CD4-positive, alpha-beta T cell (primary cell): ENCODE data around the gene AFAP1. TPM values are rescaled to one million over a fixed set of nuclear protein-coding genes. Genes with fewer than 3 reads are reported as not detected.

ENCODE experiments used
- ATAC-seq: fragments of 200-7000 bp; cut with Tn5 transposase; one replicate; pipeline ENCODE4 v1.10.0; 2022; ENCODE audit warnings: mild to moderate bottlenecking; ENCODE audit not compliant: poor library complexity
- CTCF ChIA-PET: fragments of 350-600 bp; sonication (Branson Sonifier 250); formaldehyde crosslinking; loops from one replicate; lab custom pipeline; 2021; ENCODE audit warnings: antibody characterized with exemption, inconsistent platforms; lab: Charles Lee
- POLR2A ChIA-PET: fragments of 350-600 bp; sonication (Branson Sonifier 250); formaldehyde crosslinking; loops from one replicate; lab custom pipeline; 2021; ENCODE audit warnings: antibody characterized with exemption, inconsistent platforms; lab: Charles Lee
- DNase-seq, 14 experiments: peaks; one replicate each; pipeline ENCODE4 v3.0.0-alpha.2; 2013 to 2020; ENCODE audit warnings: mixed read lengths in 2 of 14
- H3K27ac ChIP-seq, 2 donors: one replicate each; pipeline versions ENCODE4 v1.5.1 to v1.7.0; 2013; ENCODE audit warnings: low read length in 2 of 2, low read depth in 1 of 2, mild to moderate bottlenecking in 1 of 2
- H3K27me3 ChIP-seq, 2 experiments: 1 replicate in 1 of 2; 2 replicates in 1 of 2; pipeline versions ENCODE4 v1.6.1 to v1.7.0; 2013; ENCODE audit warnings: low read length in 2 of 2, control low read depth in 1 of 2, mild to moderate bottlenecking in 1 of 2, moderate library complexity in 1 of 2; ENCODE audit not compliant: insufficient read depth in 2 of 2, control insufficient read depth in 1 of 2
- H3K36me3 ChIP-seq: one replicate; pipeline ENCODE4 v1.6.1; 2013; ENCODE audit warnings: low read length, control low read depth; ENCODE audit not compliant: insufficient read depth
- H3K4me1 ChIP-seq: one replicate; pipeline ENCODE4 v1.6.1; 2013; ENCODE audit warnings: low read length, control low read depth; ENCODE audit not compliant: insufficient read depth
- H3K4me3 ChIP-seq: one replicate; pipeline ENCODE4 v1.5.1; 2013; ENCODE audit warnings: mild to moderate bottlenecking, low read length, moderate library complexity
- H3K9me3 ChIP-seq, 2 experiments: 1 replicate in 1 of 2; 2 replicates in 1 of 2; pipeline versions ENCODE4 v1.6.1 to v1.7.0; 2013; ENCODE audit warnings: low read length in 2 of 2, mild to moderate bottlenecking in 2 of 2, control low read depth in 1 of 2, moderate library complexity in 1 of 2; ENCODE audit not compliant: control insufficient read depth in 1 of 2, insufficient read depth in 1 of 2
- H3K27ac Mint-ChIP-seq: one replicate; pipeline ENCODE4 v1.8.0; 2020; ENCODE audit warnings: mixed read lengths
- H3K27me3 Mint-ChIP-seq: one replicate; pipeline ENCODE4 v1.8.0; 2021; ENCODE audit warnings: mixed read lengths
- H3K36me3 Mint-ChIP-seq: one replicate; pipeline ENCODE4 v1.8.0; 2021; ENCODE audit warnings: low read depth, mixed read lengths
- H3K4me1 Mint-ChIP-seq: one replicate; pipeline ENCODE4 v1.8.0; 2021; ENCODE audit warnings: low read depth, mixed read lengths
- H3K4me3 Mint-ChIP-seq: one replicate; pipeline ENCODE4 v1.8.0; 2020; ENCODE audit warnings: mild to moderate bottlenecking, mixed read lengths
- H3K9me3 Mint-ChIP-seq: one replicate; pipeline ENCODE4 v1.8.0; 2020; ENCODE audit warnings: mixed read lengths
- intact Hi-C, 2 experiments: fragments of 100-400 bp; cut with DNase I in 1 of 2; cut with micrococcal nuclease in 1 of 2; formaldehyde crosslinking; loops; one replicate each; pipeline versions ENCODE4 v1.15.1 to v1.9.0; 2023 to 2025; cut with DNase I, micrococcal nuclease
- total RNA-seq, 174 experiments: library from RNA in 2 of 174; stranded (reverse) in 2 of 174; gene quantifications; one replicate each; pipeline ENCODE4 v1.2.3 and lab custom pipeline; 2021 to 2026
- TF ChIP-seq, protein P1 (sequence below): fragments of 200-600 bp; IDR thresholded peaks from one replicate; pipeline ENCODE4 v1.8.0; 2022; ENCODE audit warnings: antibody characterized with exemption, mild to moderate bottlenecking

Gene AFAP1
- total RNA-seq, 2 experiments from 2014 or later: 9.8 to 10.9 TPM

DNA sequence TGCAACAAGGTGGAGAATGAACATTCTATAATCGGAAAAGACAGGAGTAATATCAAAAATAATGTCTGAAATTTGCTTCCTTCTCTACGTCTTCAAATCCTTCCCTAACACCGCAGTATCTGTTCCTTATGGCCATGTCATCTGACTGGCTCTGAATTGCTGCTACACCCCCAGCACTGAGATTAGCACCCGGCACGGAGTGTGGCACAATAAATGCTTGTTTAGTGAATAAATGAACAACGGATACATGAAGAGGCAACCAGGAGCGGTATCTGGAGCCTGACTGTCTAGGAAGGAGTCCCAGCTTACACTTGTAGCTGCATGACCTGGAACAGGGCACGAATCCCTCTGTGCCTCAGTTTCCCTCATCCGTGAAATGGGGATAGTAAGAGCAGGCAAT lies 164.3 kb downstream of the AFAP1 start:
- Mint-ChIP-seq H3K4me1 (peaks cover 18% of the 10 kb centered on the region), H3K4me3 (no peak overlapping the region), H3K27ac (no peak overlapping the region), H3K9me3 (no peaks in the 10 kb centered on the region), H3K36me3 (peaks cover 62% of the 10 kb centered on the region), H3K27me3 (no peaks in the 10 kb centered on the region)
- ChIA-PET CTCF (interaction anchor here (1.2 kb wide), 1 partner anchor 27 kb away, joined by 3 read pairs; no protein-coding TSS in a partner anchor), POLR2A (no interaction called here)
- Histone ChIP-seq H3K4me3 (no peak overlapping the region), H3K27me3 (no peaks in the 10 kb centered on the region), H3K27ac (no peak overlapping the region), H3K9me3 (no peaks in the 10 kb centered on the region), H3K4me1 (peaks cover 14% of the 10 kb centered on the region), H3K36me3 (peaks cover 35% of the 10 kb centered on the region)
- no peak for DNase-seq
- ATAC-seq: no peak
- TF ChIP-seq, protein P1, sequence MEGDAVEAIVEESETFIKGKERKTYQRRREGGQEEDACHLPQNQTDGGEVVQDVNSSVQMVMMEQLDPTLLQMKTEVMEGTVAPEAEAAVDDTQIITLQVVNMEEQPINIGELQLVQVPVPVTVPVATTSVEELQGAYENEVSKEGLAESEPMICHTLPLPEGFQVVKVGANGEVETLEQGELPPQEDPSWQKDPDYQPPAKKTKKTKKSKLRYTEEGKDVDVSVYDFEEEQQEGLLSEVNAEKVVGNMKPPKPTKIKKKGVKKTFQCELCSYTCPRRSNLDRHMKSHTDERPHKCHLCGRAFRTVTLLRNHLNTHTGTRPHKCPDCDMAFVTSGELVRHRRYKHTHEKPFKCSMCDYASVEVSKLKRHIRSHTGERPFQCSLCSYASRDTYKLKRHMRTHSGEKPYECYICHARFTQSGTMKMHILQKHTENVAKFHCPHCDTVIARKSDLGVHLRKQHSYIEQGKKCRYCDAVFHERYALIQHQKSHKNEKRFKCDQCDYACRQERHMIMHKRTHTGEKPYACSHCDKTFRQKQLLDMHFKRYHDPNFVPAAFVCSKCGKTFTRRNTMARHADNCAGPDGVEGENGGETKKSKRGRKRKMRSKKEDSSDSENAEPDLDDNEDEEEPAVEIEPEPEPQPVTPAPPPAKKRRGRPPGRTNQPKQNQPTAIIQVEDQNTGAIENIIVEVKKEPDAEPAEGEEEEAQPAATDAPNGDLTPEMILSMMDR: no peak
- intact Hi-C loops: no loop called here

DNA sequence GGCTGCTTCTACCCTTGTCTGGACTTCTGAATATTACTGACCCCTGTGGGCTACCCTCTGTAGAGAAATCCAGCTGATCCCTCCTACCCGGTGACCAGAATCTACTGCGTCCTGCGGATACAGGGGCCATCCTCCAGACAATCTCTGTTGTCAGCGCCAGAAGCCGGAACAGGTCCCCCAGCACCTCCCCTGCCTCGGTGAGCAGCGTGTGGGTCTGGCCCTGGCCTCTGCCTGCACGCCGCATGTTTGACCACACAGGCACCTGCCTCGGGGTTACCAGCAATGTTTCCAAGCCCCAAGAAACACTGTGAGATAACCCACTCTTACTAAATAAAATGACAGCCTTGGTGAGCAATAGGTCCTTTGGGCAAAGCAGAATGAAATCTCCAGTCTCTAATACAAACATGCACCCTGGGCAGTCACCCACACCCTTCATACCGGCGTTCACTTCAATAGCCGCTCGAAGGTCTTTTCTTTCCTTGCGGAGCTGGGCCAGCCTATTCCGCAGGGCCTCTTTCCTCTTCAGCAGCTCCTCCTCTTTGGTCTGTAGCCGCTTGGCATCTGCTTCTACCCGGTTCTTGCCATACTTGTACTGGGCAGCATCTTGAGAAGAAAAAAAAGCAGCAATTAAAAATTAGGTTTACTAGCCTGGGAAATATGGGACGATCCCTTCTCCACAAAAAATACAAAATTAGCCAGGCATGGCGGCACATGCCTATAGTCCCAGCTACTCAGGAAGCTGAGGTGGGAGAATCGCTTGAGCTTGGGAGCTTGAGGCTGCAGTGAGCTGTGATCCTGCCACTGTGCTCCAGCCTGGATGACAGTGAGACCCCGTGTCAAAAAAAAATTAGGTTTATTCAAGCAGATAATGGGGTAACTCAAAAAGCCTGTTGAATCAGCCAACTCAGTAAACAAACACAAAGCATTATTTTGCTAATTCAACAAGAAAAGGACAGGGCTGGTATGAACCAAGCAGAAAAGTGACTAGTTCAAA lies 165.1 kb downstream of the AFAP1 start:
- no peaks in the 10 kb centered on the region for H3K9me3 Mint-ChIP-seq
- H3K36me3 Mint-ChIP-seq: peaks cover 67% of the 10 kb centered on the region
- H3K4me1 ChIP-seq: peaks cover 14% of the 10 kb centered on the region
- no peak overlapping the region for H3K27ac ChIP-seq
- ChIA-PET POLR2A (no interaction called here), CTCF (interaction anchor here (1.2 to 1.4 kb wide), 2 partner anchors 28 to 30 kb away, joined by 3 read pairs; no protein-coding TSS in a partner anchor)
- DNase-seq (no peak), ATAC-seq (no peak)
- no peak overlapping the region for H3K4me3 Mint-ChIP-seq
- TF ChIP-seq, protein P1: no peak
- no peaks in the 10 kb centered on the region for H3K9me3 ChIP-seq
- peaks cover 35% of the 10 kb centered on the region for H3K36me3 ChIP-seq
- intact Hi-C loops: no loop called here
- H3K4me1 Mint-ChIP-seq: peaks cover 26% of the 10 kb centered on the region
- H3K27me3 ChIP-seq: no peaks in the 10 kb centered on the region
- H3K27ac Mint-ChIP-seq: no peak overlapping the region
- H3K4me3 ChIP-seq: no peak overlapping the region
- no peaks in the 10 kb centered on the region for H3K27me3 Mint-ChIP-seq

DNA sequence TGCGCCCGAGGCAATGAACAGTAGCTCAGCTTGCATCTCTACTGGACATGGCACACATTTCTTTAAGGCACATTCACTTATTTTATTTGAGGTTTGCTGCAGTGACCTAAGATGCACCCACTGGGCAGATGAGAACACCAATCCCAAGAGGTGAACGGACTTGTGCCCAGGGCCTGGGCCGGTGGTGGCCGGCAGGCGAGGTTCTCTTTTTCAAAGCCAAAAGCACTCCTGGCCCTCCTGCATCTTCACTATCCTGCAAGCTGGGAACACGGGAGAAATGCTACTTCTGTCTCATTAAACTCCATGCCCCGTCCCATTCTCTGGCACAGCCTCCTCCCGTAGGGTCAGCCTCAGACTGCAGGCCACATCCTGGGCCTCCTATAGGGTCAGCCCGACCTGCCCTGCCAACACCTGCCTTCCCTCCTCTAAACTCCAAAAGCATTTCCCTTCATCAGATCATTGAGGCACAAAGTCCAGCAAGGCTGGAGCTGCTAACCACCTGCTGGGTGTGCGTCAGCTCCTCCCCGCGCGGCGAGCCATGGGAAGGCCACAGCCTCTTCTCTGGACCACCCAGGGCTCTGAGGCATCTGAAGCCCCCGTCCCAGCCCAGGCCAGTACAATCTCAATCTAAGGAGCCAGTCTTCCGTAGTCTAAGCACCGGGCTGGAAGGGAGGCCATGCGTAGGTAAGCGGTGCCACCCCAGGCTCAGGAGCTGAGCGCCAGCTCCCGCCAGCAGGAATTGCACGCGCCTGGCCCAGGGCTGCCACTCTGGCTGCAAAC lies 166.1 kb downstream of the AFAP1 start:
- Mint-ChIP-seq H3K27ac (no peak overlapping the region), H3K36me3 (peaks cover 61% of the 10 kb centered on the region)
- CTCF ChIA-PET: interaction anchor here (1.4 kb wide), 1 partner anchor 31 kb away, joined by 3 read pairs; no protein-coding TSS in a partner anchor

More for the DNA sequence above, 166.1 kb downstream of the AFAP1 start:
- DNase-seq (no peak), ATAC-seq (no peak)
- no peaks in the 10 kb centered on the region for H3K27me3 ChIP-seq
- intact Hi-C loops: no loop called here
- POLR2A ChIA-PET: no interaction called here
- H3K9me3 ChIP-seq: no peaks in the 10 kb centered on the region
- H3K4me1 Mint-ChIP-seq: peaks cover 22% of the 10 kb centered on the region
- no peak overlapping the region for H3K4me3 ChIP-seq
- H3K4me1 ChIP-seq: peaks cover 14% of the 10 kb centered on the region
- no peak overlapping the region for H3K27ac ChIP-seq
- peaks cover 35% of the 10 kb centered on the region for H3K36me3 ChIP-seq
- H3K9me3 Mint-ChIP-seq: no peaks in the 10 kb centered on the region
- TF ChIP-seq, protein P1: no peak
- H3K4me3 Mint-ChIP-seq: no peak overlapping the region
- no peaks in the 10 kb centered on the region for H3K27me3 Mint-ChIP-seq
